BLaER1 (cell line): ENCODE data around the gene SH2D1B.
"Not testable (repeated sequence)": the region's sequence is repeated elsewhere in the genome, so short reads cannot be mapped to it uniquely, and the experiment has no call there.

Experiments used
- H3K27ac ChIP-seq: shearing (Covaris generic); formaldehyde crosslinking; 2 replicates; pipeline ENCODE4 v1.8.1; 2022
- H3K27me3 ChIP-seq: shearing (Covaris generic); formaldehyde crosslinking; 2 replicates; pipeline ENCODE4 v1.8.1; 2022
- H3K36me3 ChIP-seq: shearing (Covaris generic); formaldehyde crosslinking; 2 replicates; pipeline ENCODE4 v1.8.1; 2022
- H3K4me1 ChIP-seq: shearing (Covaris generic); formaldehyde crosslinking; 2 replicates; pipeline ENCODE4 v1.8.1; 2022
- H3K4me2 ChIP-seq: shearing (Covaris generic); formaldehyde crosslinking; 2 replicates; pipeline ENCODE4 v1.8.1; 2022
- H3K4me3 ChIP-seq: shearing (Covaris generic); formaldehyde crosslinking; 2 replicates; pipeline ENCODE4 v1.8.1; 2022
- H3K9ac ChIP-seq: shearing (Covaris generic); formaldehyde crosslinking; 2 replicates; pipeline ENCODE4 v1.8.1; 2022
- H3K9me3 ChIP-seq: shearing (Covaris generic); formaldehyde crosslinking; 2 replicates; pipeline ENCODE4 v1.8.1; 2022
- H4K20me1 ChIP-seq: shearing (Covaris generic); formaldehyde crosslinking; 2 replicates; pipeline ENCODE4 v1.8.1; 2022
- Cebpa-rat ChIP-seq: shearing (Covaris generic); IDR thresholded peaks from 2 replicates; pipeline ENCODE4 v1.8.1; 2022

SH2D1B gene

GRCh38 chr1:162412002-162412401, at the start of gene SH2D1B:
Gene SH2D1B, minus strand, starts transcription at chr1:162412136. Its CDS starts 120 bp downstream, at chr1:162412016.
- H4K20me1 ChIP-seq, result no peaks in the 10 kb centered on the region
- no peak within 1 kb of the TSS for H3K4me3 ChIP-seq

DNA sequence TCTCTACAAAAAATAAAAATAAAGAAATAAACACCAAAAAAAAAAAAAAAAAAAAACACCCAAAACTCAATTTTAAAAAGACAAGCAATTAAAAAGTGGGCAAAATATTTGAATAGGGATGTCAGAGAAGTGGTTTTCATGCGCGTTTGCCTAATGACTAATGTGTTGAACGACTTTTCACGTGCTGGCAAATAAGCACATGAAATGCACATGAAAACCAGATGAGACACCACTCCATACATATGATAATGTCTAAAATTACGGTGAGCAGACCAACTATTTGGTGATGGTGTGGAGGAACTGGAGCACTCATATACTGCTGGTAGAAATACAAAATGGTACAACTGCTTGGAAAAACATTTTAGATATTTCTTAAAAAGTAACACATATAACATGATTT, 46.3 kb upstream of the SH2D1B start:
- Histone ChIP-seq H3K27ac (no peak overlapping the region), H3K27me3 (no peaks in the 10 kb centered on the region), H4K20me1 (no peaks in the 10 kb centered on the region), H3K4me2 (no peak overlapping the region), H3K9me3 (no peaks in the 10 kb centered on the region), H3K36me3 (no peaks in the 10 kb centered on the region), H3K4me1 (no peaks in the 10 kb centered on the region), H3K4me3 (no peak overlapping the region), H3K9ac (no peak overlapping the region)
- TF ChIP-seq Cebpa-rat, result no peak

More at GRCh38 chr1:162412002-162412401, at the start of gene SH2D1B:
- Histone ChIP-seq H3K27me3 (no peaks in the 10 kb centered on the region), H3K9ac (no peak within 1 kb of the TSS), H3K4me1 (no peaks in the 10 kb centered on the region), H3K9me3 (no peaks in the 10 kb centered on the region), H3K27ac (no peak within 1 kb of the TSS), H3K36me3 (no peaks in the 10 kb centered on the region), H3K4me2 (no peak within 1 kb of the TSS)
- no peak for TF ChIP-seq Cebpa-rat

- H3K36me3 ChIP-seq, result no peaks in the 10 kb centered on the region
- no peaks in the 10 kb centered on the region for H3K27me3 ChIP-seq
- H3K9me3 ChIP-seq, result no peaks in the 10 kb centered on the region
- H3K27ac ChIP-seq, result no peak overlapping the region
- H3K4me3 ChIP-seq, result no peak overlapping the region
- no peak overlapping the region for H3K9ac ChIP-seq
- no peak overlapping the region for H3K4me2 ChIP-seq
- no peak for TF ChIP-seq Cebpa-rat
- no peaks in the 10 kb centered on the region for H4K20me1 ChIP-seq
- H3K4me1 ChIP-seq, result no peaks in the 10 kb centered on the region
Measured at GRCh38 chr1:162456323-162456722, 44.4 kb upstream of the SH2D1B start.

GRCh38 chr1:162454361-162454760, 42.4 kb upstream of the SH2D1B start:
- H3K4me2 ChIP-seq, H3K27ac ChIP-seq, H4K20me1 ChIP-seq: not testable (repeated sequence)

GRCh38 chr1:162446946-162447345, 35.0 kb upstream of the SH2D1B start:
- no peaks in the 10 kb centered on the region for H3K27me3 ChIP-seq
- H3K4me1 ChIP-seq, result no peaks in the 10 kb centered on the region
- H3K27ac ChIP-seq, result no peak overlapping the region
- H4K20me1 ChIP-seq, result no peaks in the 10 kb centered on the region
- TF ChIP-seq Cebpa-rat, result no peak
- H3K4me2 ChIP-seq, result no peak overlapping the region
- H3K9ac ChIP-seq, result no peak overlapping the region
- H3K9me3 ChIP-seq, result no peaks in the 10 kb centered on the region
- no peaks in the 10 kb centered on the region for H3K36me3 ChIP-seq
- H3K4me3 ChIP-seq, result no peak overlapping the region

More at GRCh38 chr1:162454361-162454760, 42.4 kb upstream of the SH2D1B start:
- not testable (repeated sequence) for H3K4me3 ChIP-seq, H3K4me1 ChIP-seq, H3K9ac ChIP-seq, H3K36me3 ChIP-seq, H3K27me3 ChIP-seq, H3K9me3 ChIP-seq

GRCh38 chr1:162444903-162445302, 33.0 kb upstream of the SH2D1B start:
- Histone ChIP-seq H3K9ac (no peak overlapping the region), H4K20me1 (no peaks in the 10 kb centered on the region), H3K4me1 (no peaks in the 10 kb centered on the region), H3K36me3 (no peaks in the 10 kb centered on the region), H3K9me3 (no peaks in the 10 kb centered on the region), H3K27ac (no peak overlapping the region), H3K4me3 (no peak overlapping the region), H3K4me2 (no peak overlapping the region), H3K27me3 (no peaks in the 10 kb centered on the region)
- no peak for TF ChIP-seq Cebpa-rat

- not testable (repeated sequence) for H3K27ac ChIP-seq, H3K9ac ChIP-seq, H3K27me3 ChIP-seq, H3K9me3 ChIP-seq, H3K36me3 ChIP-seq, H3K4me1 ChIP-seq, H3K4me3 ChIP-seq, H3K4me2 ChIP-seq, H4K20me1 ChIP-seq
Measured at GRCh38 chr1:162432977-162433713, 21.2 kb upstream of the SH2D1B start.

- no peaks in the 10 kb centered on the region for H3K27me3 ChIP-seq
- no peak for TF ChIP-seq Cebpa-rat
- no peak overlapping the region for H3K4me2 ChIP-seq
- H3K4me3 ChIP-seq, result no peak overlapping the region
- no peak overlapping the region for H3K27ac ChIP-seq
- no peaks in the 10 kb centered on the region for H3K36me3 ChIP-seq
- H4K20me1 ChIP-seq, result no peaks in the 10 kb centered on the region
- no peak overlapping the region for H3K9ac ChIP-seq
- H3K9me3 ChIP-seq, result peaks cover 3% of the 10 kb centered on the region; the same call in 1 of the 2 replicates
- no peaks in the 10 kb centered on the region for H3K4me1 ChIP-seq
Measured at GRCh38 chr1:162430583-162430982, 18.6 kb upstream of the SH2D1B start.

GRCh38 chr1:162422662-162423375, 10.9 kb upstream of the SH2D1B start:
- no peak overlapping the region for H3K4me3 ChIP-seq
- peaks cover 20% of the 10 kb centered on the region for H3K4me1 ChIP-seq
- H4K20me1 ChIP-seq, result no peaks in the 10 kb centered on the region
- no peak overlapping the region for H3K9ac ChIP-seq
- H3K27ac ChIP-seq, result no peak overlapping the region
- peak overlapping the region; percentile 39 for H3K4me2 ChIP-seq
- H3K36me3 ChIP-seq, result no peaks in the 10 kb centered on the region
- no peaks in the 10 kb centered on the region for H3K27me3 ChIP-seq
- TF ChIP-seq Cebpa-rat, result no peak
- H3K9me3 ChIP-seq, result no peaks in the 10 kb centered on the region
